ENCODE measurements around the gene IFT88.

IFT88 gene

DNA sequence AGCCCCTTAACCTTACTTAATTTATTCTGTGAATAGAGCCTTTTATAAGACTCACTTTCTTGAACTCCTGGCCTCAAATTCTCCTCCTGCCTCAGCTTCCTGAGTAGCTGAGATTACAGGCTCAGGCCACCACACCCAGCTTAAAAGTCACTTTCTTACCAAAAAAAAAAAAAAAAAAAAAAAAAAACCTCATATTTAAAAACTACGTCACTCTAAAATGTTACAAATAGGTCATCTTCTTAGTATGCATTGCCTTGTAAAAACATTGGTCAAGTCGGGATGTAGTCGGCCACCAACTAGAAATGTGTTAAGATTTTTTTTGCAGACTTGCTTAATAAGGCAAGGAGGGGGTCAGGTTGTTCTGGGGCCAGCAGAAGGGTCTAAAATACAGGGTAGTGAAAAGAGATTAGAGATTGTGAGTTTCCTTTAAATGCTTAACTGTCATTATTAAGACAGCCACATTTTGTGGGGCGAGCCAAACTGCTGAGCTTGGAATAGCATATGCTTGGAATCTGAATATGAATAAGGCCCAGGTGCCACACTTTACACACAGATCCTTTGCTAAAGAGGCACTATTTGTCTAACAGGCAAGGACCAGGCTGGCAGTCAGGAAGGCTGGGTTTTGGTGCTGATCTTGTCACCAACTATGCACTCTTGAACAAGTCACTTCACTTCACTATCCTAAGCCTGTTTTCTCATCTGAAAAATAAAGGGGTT, 120.1 kb downstream of the IFT88 start:
- DNase-seq, result no peak

DNA sequence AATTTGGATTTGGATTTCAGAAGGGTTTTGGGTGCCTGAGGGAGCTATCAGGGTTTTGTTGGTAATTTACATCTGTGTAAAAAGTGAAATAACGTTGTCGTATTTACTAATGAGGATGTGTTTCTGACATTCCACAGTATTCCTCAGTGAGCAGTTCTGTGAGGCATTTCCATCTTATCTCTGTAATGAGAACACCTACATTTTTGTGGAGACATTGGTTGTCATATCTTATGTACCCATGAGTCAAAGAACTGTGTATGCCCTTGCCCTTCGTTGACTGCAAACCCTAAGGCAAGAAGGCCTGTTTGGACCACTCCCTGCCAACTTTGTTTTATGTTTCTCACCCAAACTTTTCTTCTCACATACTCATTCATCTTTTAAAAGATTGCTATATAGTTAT, 122.3 kb downstream of the IFT88 start:
- DNase-seq, result no peak

DNA sequence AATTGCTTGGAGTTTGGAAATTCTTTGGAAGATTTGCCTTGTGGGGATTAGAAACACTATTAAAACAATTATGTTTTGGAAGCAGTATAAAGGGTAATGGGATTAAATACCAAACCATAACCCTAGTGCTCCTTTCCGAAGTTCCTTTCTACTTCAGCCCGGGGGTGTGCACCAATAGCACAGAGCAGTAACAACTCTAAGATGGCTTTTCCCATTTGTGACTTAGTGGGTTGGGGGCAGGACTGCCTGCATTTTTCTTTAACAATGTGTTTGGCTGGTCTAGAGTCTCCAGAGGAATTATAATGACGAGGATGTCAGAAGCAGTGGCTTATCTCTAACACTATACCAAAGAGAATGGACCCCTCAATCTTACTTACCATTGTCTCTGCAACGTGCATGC, 124.7 kb downstream of the IFT88 start:
- DNase-seq, result no peak

DNA sequence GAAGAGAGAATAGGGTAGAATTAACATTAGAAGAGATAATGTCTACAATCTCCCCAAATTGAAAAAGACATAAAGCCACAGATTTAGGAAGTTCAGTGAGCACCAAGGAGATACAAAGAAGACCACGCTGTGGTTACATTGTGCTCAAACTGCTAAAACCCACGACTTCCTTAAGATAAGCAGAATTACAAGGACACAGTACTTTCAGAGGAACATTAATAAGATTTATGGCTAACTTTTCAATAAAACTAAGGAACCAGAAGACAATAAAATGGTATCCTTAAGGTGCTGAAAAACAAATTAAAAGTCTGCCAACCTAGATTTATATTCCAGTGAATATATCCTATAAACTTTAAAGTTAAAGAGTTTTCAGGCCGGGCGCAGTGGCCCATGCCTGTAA, 129.1 kb downstream of the IFT88 start:
- no peak for DNase-seq

- no peak for DNase-seq
These were observed 132.8 kb downstream of the IFT88 start for GRCh38 chr13:20699715-20700114.

GRCh38 chr13:20700288-20700687, 133.3 kb downstream of the IFT88 start:
- no peak for DNase-seq

- DNase-seq, result no peak
These were observed 134.5 kb downstream of the IFT88 start for GRCh38 chr13:20701461-20701860.

GRCh38 chr13:20702530-20702914, 135.6 kb downstream of the IFT88 start:
- DNase-seq, result no peak

DNA sequence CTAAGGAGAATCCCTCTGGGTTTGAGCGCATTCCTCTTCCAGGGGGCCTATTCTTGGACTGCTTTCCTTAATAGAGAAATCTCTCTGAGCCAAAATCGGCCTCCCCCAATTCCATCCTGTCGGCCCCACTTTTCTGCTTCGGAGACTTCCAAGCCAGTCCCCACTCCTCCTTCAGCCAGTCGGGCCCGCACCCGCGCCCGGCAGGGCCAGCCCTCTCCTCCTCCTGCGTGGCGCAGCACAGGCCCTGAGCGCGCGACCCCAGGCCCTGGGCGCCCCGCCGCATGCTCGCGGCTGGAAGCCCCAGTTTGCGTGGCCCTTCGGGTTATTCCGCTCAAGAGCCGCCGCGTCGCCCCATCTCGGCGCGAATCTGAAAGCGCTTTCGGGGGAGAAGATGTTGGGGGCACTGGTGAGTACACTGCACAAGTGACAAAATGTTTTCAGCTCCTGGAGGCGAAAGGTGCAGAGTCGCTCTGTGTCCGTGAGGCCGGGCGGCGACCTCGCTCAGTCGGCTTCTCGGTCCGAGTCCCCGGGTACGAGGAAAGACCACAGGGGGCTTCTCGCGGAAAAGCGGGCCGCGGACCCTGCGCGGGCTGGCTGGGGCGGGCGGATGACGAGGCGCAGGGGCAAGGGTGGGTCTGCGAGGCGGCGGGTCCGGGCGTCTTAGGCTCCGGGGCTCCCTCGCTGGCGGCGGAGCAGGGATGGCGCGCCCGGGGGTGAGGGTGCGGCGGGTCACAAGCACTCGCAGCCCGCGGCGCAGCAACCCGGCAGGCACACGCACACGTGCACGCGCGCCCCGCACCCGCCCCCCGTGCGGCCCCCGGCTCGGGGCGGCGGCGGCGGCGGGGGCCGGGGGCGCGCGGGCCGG, 136.2 kb downstream of the IFT88 start, which contains the start of gene IL17D:
Gene IL17D, plus strand, starts transcription at position 785 of the 865 bp plus-strand sequence. CDS start 303 bp downstream, outside the sequence.
- peak; percentile 35 to 37 for DNase-seq

GRCh38 chr13:20703780-20704458, 137.0 kb downstream of the IFT88 start:
- DNase-seq, result peak; percentile 72 to 73

- no peak for DNase-seq
These were observed 137.6 kb downstream of the IFT88 start for GRCh38 chr13:20704459-20705069.

- DNase-seq, result no peak
These were observed 139.7 kb downstream of the IFT88 start for GRCh38 chr13:20706661-20707060.

GRCh38 chr13:20708216-20708615, 141.3 kb downstream of the IFT88 start:
- DNase-seq, result no peak

DNA sequence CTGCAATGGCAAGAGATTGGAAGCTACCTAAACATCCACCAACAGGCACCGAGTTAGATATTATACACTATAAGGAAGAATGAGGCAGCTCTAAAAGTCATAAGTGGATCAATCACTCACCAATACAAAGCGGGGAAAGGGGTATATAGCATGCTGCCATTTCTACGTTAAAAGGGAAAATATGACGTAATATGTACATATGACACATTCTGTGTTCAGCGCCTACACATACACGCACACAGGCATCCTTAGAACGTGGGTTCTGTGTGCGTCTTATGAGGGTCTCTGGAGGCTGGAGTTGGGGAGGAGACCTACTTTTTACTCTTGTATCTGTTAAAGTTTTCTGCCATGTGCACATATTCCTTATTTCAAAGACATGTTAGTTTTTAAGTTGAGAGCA, 142.4 kb downstream of the IFT88 start:
- DNase-seq, result no peak

GRCh38 chr13:20709782-20710181, 142.8 kb downstream of the IFT88 start:
- DNase-seq, result no peak

DNA sequence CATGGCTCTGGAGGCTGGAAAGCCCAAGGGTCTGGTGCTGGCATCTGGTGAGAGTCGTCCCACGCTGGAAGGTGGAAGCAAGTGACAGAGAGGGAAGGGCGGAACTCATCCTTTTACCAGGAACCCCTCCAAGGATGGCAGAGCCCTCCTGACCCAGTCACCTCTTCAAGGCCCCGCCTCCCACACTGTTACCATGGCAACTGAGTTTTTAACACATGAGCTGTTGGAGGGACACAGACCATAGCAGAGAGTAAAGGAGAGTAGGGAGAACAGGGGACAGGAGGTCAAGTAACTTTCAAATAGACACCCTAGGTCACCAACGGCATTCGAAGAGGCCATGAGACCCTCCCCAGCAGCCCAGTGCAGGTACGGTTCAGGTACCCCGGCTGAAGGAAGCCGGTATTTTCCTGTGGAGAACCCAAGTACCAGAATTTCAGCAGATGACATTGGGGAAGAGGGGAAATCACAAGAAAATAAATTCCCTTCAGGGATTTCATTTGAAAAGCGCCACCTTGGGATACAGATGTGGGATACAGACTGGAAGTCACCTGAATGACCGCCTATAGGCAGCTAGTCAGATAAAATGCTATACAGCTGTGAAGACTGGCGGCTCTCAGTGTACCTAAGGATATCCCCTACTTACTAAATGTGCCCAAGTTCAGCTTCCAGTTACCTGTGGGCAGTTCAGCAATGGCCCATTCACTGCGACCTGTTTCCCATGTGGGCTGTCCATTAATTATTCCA, 144.5 kb downstream of the IFT88 start:
- DNase-seq, result no peak

DNA sequence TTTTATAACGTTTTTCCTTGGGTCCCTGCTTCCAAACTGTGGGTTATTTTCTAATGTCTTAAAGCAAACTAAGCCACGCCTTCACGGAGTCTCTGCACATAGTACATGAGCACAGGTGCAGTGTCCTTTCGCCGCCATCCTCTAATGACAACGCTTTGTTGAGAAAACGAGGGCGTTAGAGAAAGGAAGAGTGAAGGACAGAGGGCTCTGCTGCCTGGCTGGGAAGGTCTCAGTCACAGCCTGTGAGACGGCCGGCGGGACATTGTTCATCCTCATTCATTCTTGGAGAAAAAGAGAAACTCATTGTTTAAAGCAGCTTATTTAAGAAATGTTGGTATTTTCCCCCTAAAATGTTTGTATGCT, 146.0 kb downstream of the IFT88 start:
- DNase-seq, result no peak

GRCh38 chr13:20713751-20714150, 146.8 kb downstream of the IFT88 start:
- DNase-seq, result no peak

GRCh38 chr13:20714161-20714560, 147.2 kb downstream of the IFT88 start:
- no peak for DNase-seq

GRCh38 chr13:20714563-20715329, 147.8 kb downstream of the IFT88 start:
- no peak for DNase-seq

- no peak for DNase-seq
These were observed 148.4 kb downstream of the IFT88 start for GRCh38 chr13:20715330-20715712.

DNA sequence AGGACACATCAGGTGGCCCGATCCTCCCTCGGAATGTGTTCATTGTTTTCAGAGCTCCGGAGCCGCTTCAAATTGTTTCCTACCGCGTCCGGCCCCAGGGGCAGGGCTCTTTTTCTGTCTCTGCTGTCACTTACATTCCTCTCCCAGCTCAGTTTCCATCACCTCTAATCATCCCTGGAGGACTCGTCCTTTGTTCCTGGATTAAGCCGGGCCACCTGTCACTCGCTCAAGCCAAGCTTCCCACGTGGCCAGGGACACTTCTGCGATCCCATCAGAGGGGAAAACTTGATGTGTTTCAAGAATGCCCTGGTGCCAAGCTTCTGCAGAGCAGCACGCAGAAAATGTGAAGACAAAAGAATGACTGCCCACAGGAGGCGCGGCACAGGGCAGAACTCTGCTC, 150.0 kb downstream of the IFT88 start:
- no peak for DNase-seq

All from activated CD4-positive, alpha-beta T cell treated with anti-CD3 and anti-CD28 coated beads for 4 hours (primary cell).